B cell (primary cell): ENCODE results near the gene IPO13. TPM values are rescaled to one million over a fixed set of nuclear protein-coding genes. Genes with fewer than 3 reads are reported as not detected.

Source experiments
- ATAC-seq: fragments of 200-7000 bp; cut with Tn5 transposase; one replicate; pipeline ENCODE4 v1.10.0; 2021; ENCODE audit warnings: low read depth, mild to moderate bottlenecking, moderate number of reproducible peaks, moderate library complexity
- CTCF ChIA-PET: fragments of 350-600 bp; sonication (Branson Sonifier 250); formaldehyde crosslinking; loops from one replicate; lab custom pipeline; 2021; ENCODE audit warnings: antibody characterized with exemption, inconsistent platforms; lab: Charles Lee
- POLR2A ChIA-PET: fragments of 350-600 bp; sonication (Branson Sonifier 250); formaldehyde crosslinking; loops from one replicate; lab custom pipeline; 2021; ENCODE audit warnings: antibody characterized with exemption; lab: Charles Lee
- DNase-seq: peaks from one replicate; pipeline ENCODE4 v3.0.0; 2013
- H2AFZ ChIP-seq: 2 replicates; pipeline ENCODE4 v1.6.1; 2012; ENCODE audit warnings: mild to moderate bottlenecking, low read depth, low read length; ENCODE audit not compliant: insufficient read depth, poor library complexity, severe bottlenecking
- H3K27ac ChIP-seq, 2 donors: 1 replicate in 1 of 2; 2 replicates in 1 of 2; pipeline ENCODE4 v1.5.1; 2012 to 2013; ENCODE audit warnings: low read length in 2 of 2, mild to moderate bottlenecking in 2 of 2, moderate library complexity in 1 of 2
- H3K27me3 ChIP-seq, 4 experiments: fragments of 200-600 bp in 1 of 4; sonication (generic) in 1 of 4; replicated peaks in 1 of 4; 1 replicate in 2 of 4; 2 replicates in 2 of 4; pipeline versions ENCODE4 v1.6.1 to v1.7.0; 2013 to 2016; ENCODE audit warnings: low read length in 3 of 4, mild to moderate bottlenecking in 2 of 4, mixed read lengths in 1 of 4, moderate library complexity in 1 of 4; ENCODE audit not compliant: insufficient read depth in 4 of 4, control insufficient read depth in 3 of 4; ENCODE audit errors: control extremely low read depth in 1 of 4
- H3K36me3 ChIP-seq, 2 experiments: replicated peaks in 1 of 2; 1 replicate in 1 of 2; 2 replicates in 1 of 2; pipeline versions ENCODE4 v1.6.1 to v1.7.1; 2013; ENCODE audit warnings: low read length in 1 of 2; ENCODE audit not compliant: insufficient read depth in 2 of 2, control insufficient read depth in 1 of 2; ENCODE audit errors: control extremely low read depth in 1 of 2, extremely low read depth in 1 of 2
- H3K4me1 ChIP-seq, 2 donors: fragments of 200-600 bp in 1 of 2; sonication (generic) in 1 of 2; 1 replicate in 1 of 2; 2 replicates in 1 of 2; pipeline versions ENCODE4 v1.5.1 to v1.6.1; 2013 to 2017; ENCODE audit warnings: low read length in 2 of 2; ENCODE audit not compliant: control insufficient read depth in 2 of 2, insufficient read depth in 2 of 2
- H3K4me2 ChIP-seq: replicated peaks from 2 replicates; pipeline ENCODE3; 2012; ENCODE audit warnings: mild to moderate bottlenecking, low read depth, low read length; ENCODE audit not compliant: poor library complexity, severe bottlenecking
- H3K4me3 ChIP-seq, 5 experiments: fragments of 200-600 bp in 1 of 5; sonication (generic) in 1 of 5; 1 replicate in 3 of 5; 2 replicates in 2 of 5; pipeline versions ENCODE4 v1.5.1 to v1.7.0; 2011 to 2016; ENCODE audit warnings: low read length in 4 of 5, mild to moderate bottlenecking in 4 of 5, low read depth in 2 of 5, control low read depth in 1 of 5, moderate library complexity in 1 of 5; ENCODE audit not compliant: insufficient read depth in 1 of 5; ENCODE audit errors: control extremely low read depth in 1 of 5, extremely low read depth in 1 of 5
- H3K79me2 ChIP-seq: fragments of 200-600 bp; sonication (generic); one replicate; pipeline ENCODE4 v1.6.0; 2016; ENCODE audit warnings: low read length; ENCODE audit not compliant: control insufficient read depth, insufficient read depth
- H3K9ac ChIP-seq: fragments of 200-600 bp; sonication (generic); 2 replicates; pipeline ENCODE4 v1.6.1; 2017; ENCODE audit warnings: mild to moderate bottlenecking, low read length, moderate library complexity
- H3K9me3 ChIP-seq, 3 donors: one replicate each; pipeline versions ENCODE4 v1.6.1 to v1.7.1; 2013; ENCODE audit warnings: low read length in 2 of 3; ENCODE audit not compliant: control insufficient read depth in 2 of 3, insufficient read depth in 1 of 3; ENCODE audit errors: control extremely low read depth in 1 of 3
- H4K20me1 ChIP-seq: 2 replicates; pipeline ENCODE4 v1.6.0; 2012; ENCODE audit warnings: mild to moderate bottlenecking, low read length; ENCODE audit not compliant: insufficient read depth, control insufficient read depth, poor library complexity, severe bottlenecking
- H3K27ac Mint-ChIP-seq: one replicate; pipeline ENCODE4 v1.8.0; 2021; ENCODE audit warnings: mixed read lengths
- H3K27me3 Mint-ChIP-seq: one replicate; pipeline ENCODE4 v1.8.0; 2021; ENCODE audit warnings: mixed read lengths
- H3K4me1 Mint-ChIP-seq: one replicate; pipeline ENCODE4 v1.8.0; 2021; ENCODE audit warnings: mixed read lengths
- H3K4me3 Mint-ChIP-seq: one replicate; pipeline ENCODE4 v1.8.0; 2021; ENCODE audit warnings: mixed read lengths
- H3K9me3 Mint-ChIP-seq: one replicate; pipeline ENCODE4 v1.8.0; 2022; ENCODE audit warnings: mixed read lengths; ENCODE audit not compliant: insufficient read depth
- EZH2 ChIP-seq: IDR thresholded peaks from 2 replicates; pipeline ENCODE4 v1.6.1; 2012; ENCODE audit warnings: borderline replicate concordance, low read depth, mild to moderate bottlenecking, moderate library complexity, low read length; ENCODE audit not compliant: insufficient read depth, poor library complexity, severe bottlenecking
- WGBS: methylation state at CpG from one replicate; pipeline ENCODE4 v1.1.5; 2013; ENCODE audit warnings: missing lambda C conversion rate; ENCODE audit not compliant: insufficient coverage; 5-methylcytosine and 5-hydroxymethylcytosine counted together
- intact Hi-C: fragments of 100-400 bp; cut with micrococcal nuclease; formaldehyde crosslinking; loops from one replicate; pipeline ENCODE4 v1.10.0; 2022
- polyA plus RNA-seq: library from polyadenylated mRNA; depleted of rRNA; stranded (reverse); fragments of >200 nt; gene quantifications from 2 replicates; pipeline ENCODE4 v1.2.3, GENCODE V29; 2012
- total RNA-seq, 2 donors: library from RNA; stranded (reverse); fragments of 120-200 nt in 1 of 2; gene quantifications; 1 replicate in 1 of 2; 2 replicates in 1 of 2; pipeline versions ENCODE4 v1.2.3 to v1.2.4, GENCODE V29; 2013 to 2022
- TF ChIP-seq, protein P1 (sequence below): fragments of 200-600 bp; IDR thresholded peaks from one replicate; pipeline ENCODE4 v1.8.0; 2022; ENCODE audit warnings: antibody characterized with exemption, mild to moderate bottlenecking

The IPO13 gene
- total and polyA plus RNA-seq, 2 donors (not counting 1 experiment from before 2014, with no cell fraction given), result 18.7 to 19.7 TPM

DNA sequence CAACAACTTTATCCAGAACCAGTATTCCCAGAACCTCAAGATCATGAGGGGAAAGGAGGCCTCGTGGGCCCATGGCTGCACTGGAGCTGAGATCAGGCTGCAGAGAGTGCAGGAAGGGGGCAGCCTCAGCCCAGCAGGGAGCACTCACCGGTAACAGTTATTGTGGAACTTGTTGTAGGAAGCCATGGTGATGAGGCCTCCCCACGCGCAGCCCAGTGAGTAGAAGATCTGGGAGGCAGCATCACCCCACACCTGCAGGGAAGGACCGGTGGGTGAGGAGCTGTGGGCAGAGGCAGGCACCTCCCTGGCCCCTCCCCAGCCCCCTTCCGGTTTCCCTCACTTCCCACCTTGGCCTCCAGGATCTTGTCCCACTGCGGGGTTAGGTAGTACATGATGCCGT is 55.4 kb downstream of the IPO13 start:
- H3K9me3 Mint-ChIP-seq, result no peaks in the 10 kb centered on the region
- intact Hi-C loops, result no loop called here
- H3K36me3 ChIP-seq, result no peaks in the 10 kb centered on the region
- CTCF ChIA-PET, result interaction anchor here (0.7 to 6.0 kb wide), 4 partner anchors 33 to 46 kb away, joined by 3 to 67 read pairs (median 8); no protein-coding TSS in a partner anchor
- no peak overlapping the region for H3K27ac ChIP-seq
- no peak overlapping the region for H3K27ac Mint-ChIP-seq
- H3K9ac ChIP-seq, result no peak overlapping the region
- H3K79me2 ChIP-seq, result no peaks in the 10 kb centered on the region
- H3K4me3 ChIP-seq, result no peak overlapping the region
- no peak overlapping the region for H3K4me2 ChIP-seq
- H2AFZ ChIP-seq, result no peak overlapping the region
- no peaks in the 10 kb centered on the region for H3K4me1 ChIP-seq
- 95% methylated on average over 8 of the region's 8 CpGs for WGBS
- H3K4me1 Mint-ChIP-seq, result no peaks in the 10 kb centered on the region
- POLR2A ChIA-PET, result no interaction called here
- no peaks in the 10 kb centered on the region for H3K27me3 Mint-ChIP-seq
- H4K20me1 ChIP-seq, result no peaks in the 10 kb centered on the region
- no peaks in the 10 kb centered on the region for H3K9me3 ChIP-seq
- TF ChIP-seq, protein P1, sequence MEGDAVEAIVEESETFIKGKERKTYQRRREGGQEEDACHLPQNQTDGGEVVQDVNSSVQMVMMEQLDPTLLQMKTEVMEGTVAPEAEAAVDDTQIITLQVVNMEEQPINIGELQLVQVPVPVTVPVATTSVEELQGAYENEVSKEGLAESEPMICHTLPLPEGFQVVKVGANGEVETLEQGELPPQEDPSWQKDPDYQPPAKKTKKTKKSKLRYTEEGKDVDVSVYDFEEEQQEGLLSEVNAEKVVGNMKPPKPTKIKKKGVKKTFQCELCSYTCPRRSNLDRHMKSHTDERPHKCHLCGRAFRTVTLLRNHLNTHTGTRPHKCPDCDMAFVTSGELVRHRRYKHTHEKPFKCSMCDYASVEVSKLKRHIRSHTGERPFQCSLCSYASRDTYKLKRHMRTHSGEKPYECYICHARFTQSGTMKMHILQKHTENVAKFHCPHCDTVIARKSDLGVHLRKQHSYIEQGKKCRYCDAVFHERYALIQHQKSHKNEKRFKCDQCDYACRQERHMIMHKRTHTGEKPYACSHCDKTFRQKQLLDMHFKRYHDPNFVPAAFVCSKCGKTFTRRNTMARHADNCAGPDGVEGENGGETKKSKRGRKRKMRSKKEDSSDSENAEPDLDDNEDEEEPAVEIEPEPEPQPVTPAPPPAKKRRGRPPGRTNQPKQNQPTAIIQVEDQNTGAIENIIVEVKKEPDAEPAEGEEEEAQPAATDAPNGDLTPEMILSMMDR, result no peak
- TF ChIP-seq EZH2, result no peak
- ATAC-seq (no peak), DNase-seq (no peak)
- no peaks in the 10 kb centered on the region for H3K27me3 ChIP-seq
- H3K4me3 Mint-ChIP-seq, result no peak overlapping the region

DNA sequence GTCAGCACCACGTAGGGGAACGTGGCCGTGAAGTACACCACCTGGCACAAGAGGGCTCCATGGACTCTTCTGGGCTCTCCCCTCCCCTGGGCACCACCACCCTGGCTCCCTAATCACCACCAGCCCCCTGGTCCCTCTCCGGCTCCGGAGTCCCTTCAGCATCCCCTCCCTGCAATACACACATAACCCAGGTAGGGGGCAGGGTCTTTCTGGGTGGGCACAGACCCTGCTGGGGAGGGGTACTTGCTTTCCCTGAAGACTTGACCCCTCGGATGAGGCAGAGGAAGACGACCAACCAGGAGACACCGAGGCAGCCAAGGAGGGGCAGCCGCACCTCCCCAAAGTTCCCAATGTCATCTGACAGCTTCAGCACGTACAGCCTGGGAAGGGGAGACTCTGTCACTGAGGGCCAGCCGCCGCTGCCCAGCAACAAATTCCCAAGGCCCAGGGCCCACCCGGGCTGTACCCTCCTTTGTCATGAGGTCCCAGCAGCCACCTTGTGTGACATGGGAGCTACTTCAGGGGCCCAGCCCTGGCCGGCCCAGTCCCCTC is 55.9 kb downstream of the IPO13 start:
- H3K9ac ChIP-seq, result no peak overlapping the region
- H3K4me1 Mint-ChIP-seq, result no peaks in the 10 kb centered on the region
- ChIA-PET POLR2A (no interaction called here), CTCF (interaction anchor here (0.7 to 6.0 kb wide), 6 partner anchors 31 to 46 kb away, joined by 3 to 89 read pairs (median 8); no protein-coding TSS in a partner anchor)
- no peaks in the 10 kb centered on the region for H3K4me1 ChIP-seq
- no peaks in the 10 kb centered on the region for H3K27me3 ChIP-seq
- ATAC-seq (no peak), DNase-seq (no peak)
- no peaks in the 10 kb centered on the region for H4K20me1 ChIP-seq
- H3K4me2 ChIP-seq, result no peak overlapping the region
- no peaks in the 10 kb centered on the region for H3K27me3 Mint-ChIP-seq
- no peak overlapping the region for H3K4me3 Mint-ChIP-seq
- intact Hi-C loops, result no loop called here
- H3K9me3 ChIP-seq, result no peaks in the 10 kb centered on the region
- WGBS, result 91% methylated on average over 10 of the region's 14 CpGs
- H3K9me3 Mint-ChIP-seq, result no peaks in the 10 kb centered on the region
- H3K27ac Mint-ChIP-seq, result no peak overlapping the region
- TF ChIP-seq EZH2, result no peak
- TF ChIP-seq, protein P1, result peak; percentile 18
- no peak overlapping the region for H3K27ac ChIP-seq
- no peak overlapping the region for H3K4me3 ChIP-seq
- no peak overlapping the region for H2AFZ ChIP-seq
- no peaks in the 10 kb centered on the region for H3K79me2 ChIP-seq
- H3K36me3 ChIP-seq, result no peaks in the 10 kb centered on the region
